HEK293 (cell line): Measurements from ENCODE around the gene TUT1.

Experiments used
- RBAK ChIP-seq: fragments of 450-650 bp; formaldehyde crosslinking; IDR thresholded peaks from 2 replicates; pipeline ENCODE4 v1.5.1; 2016; ENCODE audit warnings: missing biosample characterization, missing genetic modification characterization
- SETDB1 ChIP-seq: IDR thresholded peaks from one replicate; pipeline ENCODE4 v1.6.1; 2017; ENCODE audit warnings: mild to moderate bottlenecking, low read length, moderate library complexity, mixed read lengths; ENCODE audit not compliant: insufficient read length
- YY1 ChIP-seq: fragments of 450-650 bp; formaldehyde crosslinking; IDR thresholded peaks from 2 replicates; pipeline ENCODE4 v1.5.1; 2018; ENCODE audit warnings: missing biosample characterization, missing genetic modification characterization
- YY2 ChIP-seq: fragments of 450-650 bp; formaldehyde crosslinking; IDR thresholded peaks from 2 replicates; pipeline ENCODE4 v1.5.1; 2016; ENCODE audit warnings: missing biosample characterization, missing genetic modification characterization
- ZNF114 ChIP-seq: fragments of 450-650 bp; formaldehyde crosslinking; IDR thresholded peaks from 2 replicates; pipeline ENCODE4 v1.5.0; 2017; ENCODE audit warnings: missing biosample characterization, missing genetic modification characterization
- ZNF121 ChIP-seq: fragments of 450-650 bp; formaldehyde crosslinking; IDR thresholded peaks from 2 replicates; pipeline ENCODE4 v1.5.1; 2016; ENCODE audit warnings: missing biosample characterization, missing genetic modification characterization
- ZNF132 ChIP-seq: fragments of 450-650 bp; formaldehyde crosslinking; IDR thresholded peaks from 2 replicates; pipeline ENCODE4 v1.5.1; 2017; ENCODE audit warnings: missing biosample characterization, missing genetic modification characterization, borderline replicate concordance
- ZNF174 ChIP-seq: fragments of 450-650 bp; formaldehyde crosslinking; IDR thresholded peaks from 2 replicates; pipeline ENCODE4 v1.5.0; 2017; ENCODE audit warnings: missing biosample characterization, mild to moderate bottlenecking, missing genetic modification characterization
- ZNF239 ChIP-seq: fragments of 450-650 bp; formaldehyde crosslinking; IDR thresholded peaks from 2 replicates; pipeline ENCODE4 v1.5.1; 2016; ENCODE audit warnings: missing biosample characterization, missing genetic modification characterization
- ZNF248 ChIP-seq: fragments of 450-650 bp; formaldehyde crosslinking; IDR thresholded peaks from 2 replicates; pipeline ENCODE4 v1.5.1; 2017; ENCODE audit warnings: missing biosample characterization, missing genetic modification characterization
- ZNF292 ChIP-seq: fragments of 450-650 bp; formaldehyde crosslinking; IDR thresholded peaks from 2 replicates; pipeline ENCODE4 v1.5.1; 2016; ENCODE audit warnings: low read depth, missing biosample characterization, missing genetic modification characterization, borderline replicate concordance
- ZNF341 ChIP-seq: fragments of 450-650 bp; formaldehyde crosslinking; IDR thresholded peaks from 2 replicates; pipeline ENCODE4; 2016; ENCODE audit warnings: low read depth, missing biosample characterization, missing genetic modification characterization
- ZNF350 ChIP-seq: fragments of 450-650 bp; formaldehyde crosslinking; IDR thresholded peaks from 2 replicates; pipeline ENCODE4 v1.5.0; 2017; ENCODE audit warnings: missing biosample characterization, mild to moderate bottlenecking, missing genetic modification characterization
- ZNF366 ChIP-seq: fragments of 450-650 bp; formaldehyde crosslinking; conservative IDR thresholded peaks from 2 replicates; pipeline ENCODE4 v1.5.1; 2016; ENCODE audit warnings: missing biosample characterization, missing genetic modification characterization
- ZNF391 ChIP-seq: fragments of 450-650 bp; formaldehyde crosslinking; IDR thresholded peaks from 2 replicates; pipeline ENCODE4 v1.5.1; 2016; ENCODE audit warnings: low read depth, missing biosample characterization, missing genetic modification characterization, borderline replicate concordance
- ZNF48 ChIP-seq: fragments of 450-650 bp; formaldehyde crosslinking; IDR thresholded peaks from 2 replicates; pipeline ENCODE4 v1.5.1; 2016; ENCODE audit warnings: missing biosample characterization, missing genetic modification characterization
- ZNF561 ChIP-seq: fragments of 450-650 bp; IDR thresholded peaks from 2 replicates; pipeline ENCODE4 v1.5.1; 2018; ENCODE audit warnings: missing biosample characterization, missing genetic modification characterization, borderline replicate concordance
- ZNF776 ChIP-seq: fragments of 450-650 bp; formaldehyde crosslinking; IDR thresholded peaks from 2 replicates; pipeline ENCODE4 v1.5.0; 2017; ENCODE audit warnings: missing biosample characterization, missing genetic modification characterization, borderline replicate concordance
- ZNF843 ChIP-seq: fragments of 450-650 bp; formaldehyde crosslinking; IDR thresholded peaks from 2 replicates; pipeline ENCODE4 v1.5.1; 2016; ENCODE audit warnings: missing biosample characterization, missing genetic modification characterization
- TF ChIP-seq, protein P1 (sequence below): fragments of 450-650 bp; formaldehyde crosslinking; IDR thresholded peaks from 2 replicates; pipeline ENCODE4 v1.5.1; 2016; ENCODE audit warnings: missing biosample characterization, missing genetic modification characterization
- TF ChIP-seq, protein P2 (sequence below): fragments of 450-650 bp; formaldehyde crosslinking; IDR thresholded peaks from 2 replicates; pipeline ENCODE4 v1.5.1; 2017; ENCODE audit warnings: missing biosample characterization, missing genetic modification characterization
- TF ChIP-seq, protein P3 (sequence below): fragments of 450-650 bp; formaldehyde crosslinking; IDR thresholded peaks from 2 replicates; pipeline ENCODE4 v1.5.1; 2016; ENCODE audit warnings: missing biosample characterization, missing genetic modification characterization
- TF ChIP-seq, protein P4 (sequence below): fragments of 450-650 bp; formaldehyde crosslinking; IDR thresholded peaks from 2 replicates; pipeline ENCODE4 v1.5.1; 2017; ENCODE audit warnings: missing biosample characterization, missing genetic modification characterization
- TF ChIP-seq, protein P5 (sequence below): fragments of 450-650 bp; formaldehyde crosslinking; conservative IDR thresholded peaks from 2 replicates; pipeline ENCODE4 v1.5.1; 2016; ENCODE audit warnings: low read depth, missing biosample characterization, missing genetic modification characterization
- TF ChIP-seq, protein P6 (sequence below): fragments of 450-650 bp; formaldehyde crosslinking; IDR thresholded peaks from 2 replicates; pipeline ENCODE4 v1.5.1; 2017; ENCODE audit warnings: missing biosample characterization, missing genetic modification characterization
- TF ChIP-seq, protein P7 (sequence below): fragments of 450-650 bp; formaldehyde crosslinking; IDR thresholded peaks from 2 replicates; pipeline ENCODE4 v1.5.1; 2016; ENCODE audit warnings: missing biosample characterization, missing genetic modification characterization

The TUT1 gene

DNA sequence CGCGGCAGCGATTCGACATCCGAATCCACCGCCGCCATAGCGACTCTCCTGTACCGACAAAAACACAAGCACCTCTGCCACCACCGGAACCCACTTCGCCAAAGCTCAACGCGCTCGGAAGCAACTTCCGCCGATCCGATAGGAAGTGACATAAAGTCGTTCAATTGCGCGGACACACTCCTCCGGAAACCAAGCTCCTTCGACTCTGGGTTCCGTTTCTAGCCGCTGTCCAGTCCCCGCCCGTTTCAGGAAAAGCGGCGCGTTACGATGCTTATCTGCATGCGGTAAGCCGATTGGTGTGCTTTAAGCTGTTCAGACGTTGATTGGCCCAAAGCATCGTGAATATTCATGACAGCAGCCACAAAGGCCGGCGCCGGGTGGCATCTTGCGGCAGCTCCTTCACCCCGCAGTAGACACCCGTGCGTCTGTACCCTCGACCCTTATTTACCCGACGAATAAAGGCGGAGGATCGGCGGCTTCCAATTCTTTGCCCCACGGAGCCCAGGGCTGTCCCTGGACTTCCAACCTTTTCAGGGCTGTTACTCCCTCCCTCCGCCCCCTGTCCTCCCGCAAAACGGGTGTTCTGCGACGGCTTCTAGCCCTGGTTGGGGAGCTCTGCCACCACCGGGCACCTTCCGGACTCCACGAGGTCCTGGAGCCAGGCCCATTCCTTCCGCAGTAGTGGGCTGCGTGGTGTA lies at the start of gene TUT1 (continued):
- TF ChIP-seq ZNF391 (tag by site-specific recombination): peak; percentile 85; the same call in 1 of the 2 replicates
- no peak for TF ChIP-seq ZNF561 (tag by site-specific recombination)
- TF ChIP-seq ZNF248 (tag by site-specific recombination): no peak
- TF ChIP-seq, protein P1, sequence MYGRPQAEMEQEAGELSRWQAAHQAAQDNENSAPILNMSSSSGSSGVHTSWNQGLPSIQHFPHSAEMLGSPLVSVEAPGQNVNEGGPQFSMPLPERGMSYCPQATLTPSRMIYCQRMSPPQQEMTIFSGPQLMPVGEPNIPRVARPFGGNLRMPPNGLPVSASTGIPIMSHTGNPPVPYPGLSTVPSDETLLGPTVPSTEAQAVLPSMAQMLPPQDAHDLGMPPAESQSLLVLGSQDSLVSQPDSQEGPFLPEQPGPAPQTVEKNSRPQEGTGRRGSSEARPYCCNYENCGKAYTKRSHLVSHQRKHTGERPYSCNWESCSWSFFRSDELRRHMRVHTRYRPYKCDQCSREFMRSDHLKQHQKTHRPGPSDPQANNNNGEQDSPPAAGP (tag by site-specific recombination): peak; percentile 95
- TF ChIP-seq ZNF341: peak; percentile 91
- TF ChIP-seq, protein P2, sequence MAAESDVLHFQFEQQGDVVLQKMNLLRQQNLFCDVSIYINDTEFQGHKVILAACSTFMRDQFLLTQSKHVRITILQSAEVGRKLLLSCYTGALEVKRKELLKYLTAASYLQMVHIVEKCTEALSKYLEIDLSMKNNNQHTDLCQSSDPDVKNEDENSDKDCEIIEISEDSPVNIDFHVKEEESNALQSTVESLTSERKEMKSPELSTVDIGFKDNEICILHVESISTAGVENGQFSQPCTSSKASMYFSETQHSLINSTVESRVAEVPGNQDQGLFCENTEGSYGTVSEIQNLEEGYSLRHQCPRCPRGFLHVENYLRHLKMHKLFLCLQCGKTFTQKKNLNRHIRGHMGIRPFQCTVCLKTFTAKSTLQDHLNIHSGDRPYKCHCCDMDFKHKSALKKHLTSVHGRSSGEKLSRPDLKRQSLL (tag by site-specific recombination): peak; percentile 90
- TF ChIP-seq, protein P3, sequence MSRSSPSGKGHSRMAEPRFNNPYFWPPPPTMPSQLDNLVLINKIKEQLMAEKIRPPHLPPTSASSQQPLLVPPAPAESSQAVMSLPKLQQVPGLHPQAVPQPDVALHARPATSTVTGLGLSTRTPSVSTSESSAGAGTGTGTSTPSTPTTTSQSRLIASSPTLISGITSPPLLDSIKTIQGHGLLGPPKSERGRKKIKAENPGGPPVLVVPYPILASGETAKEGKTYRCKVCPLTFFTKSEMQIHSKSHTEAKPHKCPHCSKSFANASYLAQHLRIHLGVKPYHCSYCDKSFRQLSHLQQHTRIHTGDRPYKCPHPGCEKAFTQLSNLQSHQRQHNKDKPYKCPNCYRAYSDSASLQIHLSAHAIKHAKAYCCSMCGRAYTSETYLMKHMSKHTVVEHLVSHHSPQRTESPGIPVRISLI (tag by site-specific recombination): no peak
- TF ChIP-seq ZNF48 (tag by site-specific recombination): no peak
- no peak for TF ChIP-seq ZNF132 (tag by site-specific recombination)
- no peak for TF ChIP-seq ZNF121 (tag by site-specific recombination)
- TF ChIP-seq SETDB1: no peak
- no peak for TF ChIP-seq ZNF292 (tag by site-specific recombination)
- TF ChIP-seq, protein P4, sequence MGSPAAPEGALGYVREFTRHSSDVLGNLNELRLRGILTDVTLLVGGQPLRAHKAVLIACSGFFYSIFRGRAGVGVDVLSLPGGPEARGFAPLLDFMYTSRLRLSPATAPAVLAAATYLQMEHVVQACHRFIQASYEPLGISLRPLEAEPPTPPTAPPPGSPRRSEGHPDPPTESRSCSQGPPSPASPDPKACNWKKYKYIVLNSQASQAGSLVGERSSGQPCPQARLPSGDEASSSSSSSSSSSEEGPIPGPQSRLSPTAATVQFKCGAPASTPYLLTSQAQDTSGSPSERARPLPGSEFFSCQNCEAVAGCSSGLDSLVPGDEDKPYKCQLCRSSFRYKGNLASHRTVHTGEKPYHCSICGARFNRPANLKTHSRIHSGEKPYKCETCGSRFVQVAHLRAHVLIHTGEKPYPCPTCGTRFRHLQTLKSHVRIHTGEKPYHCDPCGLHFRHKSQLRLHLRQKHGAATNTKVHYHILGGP: no peak
- TF ChIP-seq ZNF239 (tag by site-specific recombination): no peak
- TF ChIP-seq, protein P5, sequence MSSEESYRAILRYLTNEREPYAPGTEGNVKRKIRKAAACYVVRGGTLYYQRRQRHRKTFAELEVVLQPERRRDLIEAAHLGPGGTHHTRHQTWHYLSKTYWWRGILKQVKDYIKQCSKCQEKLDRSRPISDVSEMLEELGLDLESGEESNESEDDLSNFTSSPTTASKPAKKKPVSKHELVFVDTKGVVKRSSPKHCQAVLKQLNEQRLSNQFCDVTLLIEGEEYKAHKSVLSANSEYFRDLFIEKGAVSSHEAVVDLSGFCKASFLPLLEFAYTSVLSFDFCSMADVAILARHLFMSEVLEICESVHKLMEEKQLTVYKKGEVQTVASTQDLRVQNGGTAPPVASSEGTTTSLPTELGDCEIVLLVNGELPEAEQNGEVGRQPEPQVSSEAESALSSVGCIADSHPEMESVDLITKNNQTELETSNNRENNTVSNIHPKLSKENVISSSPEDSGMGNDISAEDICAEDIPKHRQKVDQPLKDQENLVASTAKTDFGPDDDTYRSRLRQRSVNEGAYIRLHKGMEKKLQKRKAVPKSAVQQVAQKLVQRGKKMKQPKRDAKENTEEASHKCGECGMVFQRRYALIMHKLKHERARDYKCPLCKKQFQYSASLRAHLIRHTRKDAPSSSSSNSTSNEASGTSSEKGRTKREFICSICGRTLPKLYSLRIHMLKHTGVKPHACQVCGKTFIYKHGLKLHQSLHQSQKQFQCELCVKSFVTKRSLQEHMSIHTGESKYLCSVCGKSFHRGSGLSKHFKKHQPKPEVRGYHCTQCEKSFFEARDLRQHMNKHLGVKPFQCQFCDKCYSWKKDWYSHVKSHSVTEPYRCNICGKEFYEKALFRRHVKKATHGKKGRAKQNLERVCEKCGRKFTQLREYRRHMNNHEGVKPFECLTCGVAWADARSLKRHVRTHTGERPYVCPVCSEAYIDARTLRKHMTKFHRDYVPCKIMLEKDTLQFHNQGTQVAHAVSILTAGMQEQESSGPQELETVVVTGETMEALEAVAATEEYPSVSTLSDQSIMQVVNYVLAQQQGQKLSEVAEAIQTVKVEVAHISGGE: peak; percentile 99
- TF ChIP-seq ZNF350 (tag by site-specific recombination): no peak
- no peak for TF ChIP-seq ZNF114
- TF ChIP-seq ZNF776 (tag by site-specific recombination): no peak
- TF ChIP-seq RBAK (tag by site-specific recombination): no peak
- no peak for TF ChIP-seq ZNF174 (tag by site-specific recombination)
- TF ChIP-seq, protein P6, sequence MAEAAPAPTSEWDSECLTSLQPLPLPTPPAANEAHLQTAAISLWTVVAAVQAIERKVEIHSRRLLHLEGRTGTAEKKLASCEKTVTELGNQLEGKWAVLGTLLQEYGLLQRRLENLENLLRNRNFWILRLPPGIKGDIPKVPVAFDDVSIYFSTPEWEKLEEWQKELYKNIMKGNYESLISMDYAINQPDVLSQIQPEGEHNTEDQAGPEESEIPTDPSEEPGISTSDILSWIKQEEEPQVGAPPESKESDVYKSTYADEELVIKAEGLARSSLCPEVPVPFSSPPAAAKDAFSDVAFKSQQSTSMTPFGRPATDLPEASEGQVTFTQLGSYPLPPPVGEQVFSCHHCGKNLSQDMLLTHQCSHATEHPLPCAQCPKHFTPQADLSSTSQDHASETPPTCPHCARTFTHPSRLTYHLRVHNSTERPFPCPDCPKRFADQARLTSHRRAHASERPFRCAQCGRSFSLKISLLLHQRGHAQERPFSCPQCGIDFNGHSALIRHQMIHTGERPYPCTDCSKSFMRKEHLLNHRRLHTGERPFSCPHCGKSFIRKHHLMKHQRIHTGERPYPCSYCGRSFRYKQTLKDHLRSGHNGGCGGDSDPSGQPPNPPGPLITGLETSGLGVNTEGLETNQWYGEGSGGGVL (tag by site-specific recombination): no peak
- TF ChIP-seq ZNF843 (tag by site-specific recombination): peak; percentile 73; the same call in 1 of the 2 replicates
- peak; percentile 67 for TF ChIP-seq YY2 (tag by site-specific recombination)
- TF ChIP-seq, protein P7, sequence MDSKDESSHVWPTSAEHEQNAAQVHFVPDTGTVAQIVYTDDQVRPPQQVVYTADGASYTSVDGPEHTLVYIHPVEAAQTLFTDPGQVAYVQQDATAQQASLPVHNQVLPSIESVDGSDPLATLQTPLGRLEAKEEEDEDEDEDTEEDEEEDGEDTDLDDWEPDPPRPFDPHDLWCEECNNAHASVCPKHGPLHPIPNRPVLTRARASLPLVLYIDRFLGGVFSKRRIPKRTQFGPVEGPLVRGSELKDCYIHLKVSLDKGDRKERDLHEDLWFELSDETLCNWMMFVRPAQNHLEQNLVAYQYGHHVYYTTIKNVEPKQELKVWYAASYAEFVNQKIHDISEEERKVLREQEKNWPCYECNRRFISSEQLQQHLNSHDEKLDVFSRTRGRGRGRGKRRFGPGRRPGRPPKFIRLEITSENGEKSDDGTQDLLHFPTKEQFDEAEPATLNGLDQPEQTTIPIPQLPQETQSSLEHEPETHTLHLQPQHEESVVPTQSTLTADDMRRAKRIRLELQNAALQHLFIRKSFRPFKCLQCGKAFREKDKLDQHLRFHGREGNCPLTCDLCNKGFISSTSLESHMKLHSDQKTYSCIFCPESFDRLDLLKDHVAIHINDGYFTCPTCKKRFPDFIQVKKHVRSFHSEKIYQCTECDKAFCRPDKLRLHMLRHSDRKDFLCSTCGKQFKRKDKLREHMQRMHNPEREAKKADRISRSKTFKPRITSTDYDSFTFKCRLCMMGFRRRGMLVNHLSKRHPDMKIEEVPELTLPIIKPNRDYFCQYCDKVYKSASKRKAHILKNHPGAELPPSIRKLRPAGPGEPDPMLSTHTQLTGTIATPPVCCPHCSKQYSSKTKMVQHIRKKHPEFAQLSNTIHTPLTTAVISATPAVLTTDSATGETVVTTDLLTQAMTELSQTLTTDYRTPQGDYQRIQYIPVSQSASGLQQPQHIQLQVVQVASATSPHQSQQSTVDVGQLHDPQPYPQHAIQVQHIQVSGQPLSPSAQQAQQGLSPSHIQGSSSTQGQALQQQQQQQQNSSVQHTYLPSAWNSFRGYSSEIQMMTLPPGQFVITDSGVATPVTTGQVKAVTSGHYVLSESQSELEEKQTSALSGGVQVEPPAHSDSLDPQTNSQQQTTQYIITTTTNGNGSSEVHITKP (tag by site-specific recombination): peak; percentile 69
- TF ChIP-seq ZNF366 (tag by site-specific recombination): peak; percentile 41; the same call in 1 of the 2 replicates
- TF ChIP-seq YY1 (tag by site-specific recombination): peak; percentile 74
